HEK293 (cell line): ENCODE measurements around the gene MCHR1.
A peak's percentile ranks its signal among the peaks of the same experiment; 100 is the strongest.

Source experiments
- CTCF ChIA-PET: fragments of 350-600 bp; formaldehyde crosslinking; extraction: SDS; loops from one replicate; lab custom pipeline; 2021; ENCODE audit warnings: antibody characterized with exemption; lab: Yijun Ruan, JAX
- POLR2A ChIA-PET: fragments of 300-600 bp; formaldehyde crosslinking; extraction: SDS; loops from one replicate; lab custom pipeline; 2020; ENCODE audit warnings: antibody characterized with exemption, inconsistent platforms; lab: Yijun Ruan, JAX
- H3K27ac ChIP-seq: fragments of 200-500 bp; sonication (Bioruptor generic); 2 replicates; pipeline ENCODE4 v1.5.1; 2014; ENCODE audit warnings: low read depth, low read length, control low read depth, inconsistent platforms; ENCODE audit errors: extremely low read depth
- H3K36me3 ChIP-seq, 2 experiments: fragments of 200-500 bp in 1 of 2; sonication (Bioruptor generic) in 1 of 2; 1 replicate in 1 of 2; 2 replicates in 1 of 2; pipeline ENCODE4 v1.5.1; 2014 to 2017; ENCODE audit warnings: inconsistent platforms in 2 of 2, low read length in 2 of 2; ENCODE audit not compliant: control insufficient read depth in 2 of 2, insufficient read depth in 1 of 2
- H3K4me1 ChIP-seq: fragments of 200-500 bp; sonication (Bioruptor generic); 2 replicates; pipeline ENCODE4 v1.5.1; 2014; ENCODE audit warnings: mild to moderate bottlenecking, low read length, inconsistent platforms; ENCODE audit not compliant: control insufficient read depth, insufficient read depth
- H3K4me3 ChIP-seq: 2 replicates; pipeline ENCODE4 v1.5.1; 2011; ENCODE audit warnings: low read depth, mild to moderate bottlenecking, control low read depth, low read length, moderate library complexity
- H3K9me3 ChIP-seq: fragments of 200-500 bp; sonication (Bioruptor generic); 2 replicates; pipeline ENCODE4 v1.5.1; 2014; ENCODE audit warnings: low read depth, low read length, inconsistent platforms; ENCODE audit not compliant: control insufficient read depth, insufficient read depth
- MZF1 ChIP-seq: fragments of 450-650 bp; formaldehyde crosslinking; IDR thresholded peaks from 2 replicates; pipeline ENCODE4 v1.5.1; 2017; ENCODE audit warnings: missing biosample characterization, missing genetic modification characterization, borderline replicate concordance
- OVOL3 ChIP-seq: fragments of 450-650 bp; formaldehyde crosslinking; IDR thresholded peaks from 2 replicates; pipeline ENCODE4 v1.5.1; 2016; ENCODE audit warnings: missing biosample characterization, missing genetic modification characterization
- PRDM2 ChIP-seq: fragments of 450-650 bp; formaldehyde crosslinking; IDR thresholded peaks from 2 replicates; pipeline ENCODE4 v1.5.1; 2016; ENCODE audit warnings: missing biosample characterization, missing genetic modification characterization, borderline replicate concordance
- SCRT2 ChIP-seq: fragments of 450-650 bp; formaldehyde crosslinking; IDR thresholded peaks from 2 replicates; pipeline ENCODE4 v1.5.1; 2016; ENCODE audit warnings: missing biosample characterization, missing genetic modification characterization
- SP7 ChIP-seq: fragments of 450-650 bp; formaldehyde crosslinking; IDR thresholded peaks from 2 replicates; pipeline ENCODE4 v1.5.1; 2016; ENCODE audit warnings: missing biosample characterization, missing genetic modification characterization
- WT1 ChIP-seq: fragments of 450-650 bp; formaldehyde crosslinking; IDR thresholded peaks from 2 replicates; pipeline ENCODE4 v1.5.1; 2016; ENCODE audit warnings: missing biosample characterization, missing genetic modification characterization
- YY2 ChIP-seq: fragments of 450-650 bp; formaldehyde crosslinking; IDR thresholded peaks from 2 replicates; pipeline ENCODE4 v1.5.1; 2016; ENCODE audit warnings: missing biosample characterization, missing genetic modification characterization
- ZBTB20 ChIP-seq: fragments of 450-650 bp; formaldehyde crosslinking; IDR thresholded peaks from 2 replicates; pipeline ENCODE4 v1.5.1; 2016; ENCODE audit warnings: missing biosample characterization, missing genetic modification characterization
- ZFHX2 ChIP-seq: fragments of 450-650 bp; formaldehyde crosslinking; conservative IDR thresholded peaks from 2 replicates; pipeline ENCODE4 v1.5.1; 2016; ENCODE audit warnings: missing biosample characterization, missing genetic modification characterization
- ZNF311 ChIP-seq: fragments of 450-650 bp; formaldehyde crosslinking; IDR thresholded peaks from 2 replicates; pipeline ENCODE4 v1.5.1; 2017; ENCODE audit warnings: missing biosample characterization, missing genetic modification characterization, borderline replicate concordance
- ZNF394 ChIP-seq: fragments of 450-650 bp; formaldehyde crosslinking; IDR thresholded peaks from 2 replicates; pipeline ENCODE4 v1.5.1; 2016; ENCODE audit warnings: missing biosample characterization, missing genetic modification characterization, mild to moderate bottlenecking, moderate library complexity, borderline replicate concordance
- ZNF416 ChIP-seq: fragments of 450-650 bp; formaldehyde crosslinking; IDR thresholded peaks from 2 replicates; pipeline ENCODE4 v1.5.1; 2016; ENCODE audit warnings: missing biosample characterization, missing genetic modification characterization
- ZNF48 ChIP-seq: fragments of 450-650 bp; formaldehyde crosslinking; IDR thresholded peaks from 2 replicates; pipeline ENCODE4 v1.5.1; 2016; ENCODE audit warnings: missing biosample characterization, missing genetic modification characterization
- ZNF549 ChIP-seq: fragments of 450-650 bp; IDR thresholded peaks from 2 replicates; pipeline ENCODE4 v1.5.1; 2018; ENCODE audit warnings: missing biosample characterization, missing genetic modification characterization, mild to moderate bottlenecking, inconsistent platforms, moderate library complexity
- TF ChIP-seq, protein P1 (sequence below): fragments of 450-650 bp; formaldehyde crosslinking; IDR thresholded peaks from 2 replicates; pipeline ENCODE4 v1.5.1; 2016; ENCODE audit warnings: missing biosample characterization, missing genetic modification characterization, low read depth

The MCHR1 gene

GRCh38 chr22:40690370-40690769 lies 11.1 kb downstream of the MCHR1 start:
- POLR2A ChIA-PET: interaction anchor here (0.6 kb wide), 1 partner anchor 21 kb away, joined by 7 read pairs; no protein-coding TSS in a partner anchor
- Histone ChIP-seq H3K4me1 (no peaks in the 10 kb centered on the region), H3K9me3 (no peaks in the 10 kb centered on the region), H3K36me3 (no peaks in the 10 kb centered on the region), H3K27ac (no peak overlapping the region), H3K4me3 (no peak overlapping the region)
- CTCF ChIA-PET: interaction anchor here (0.5 to 0.7 kb wide), 2 partner anchors 24 to 79 kb away, joined by 3 read pairs; no protein-coding TSS in a partner anchor
- TF ChIP-seq ZNF394 (tag by site-specific recombination): peak; percentile 28; the same call in 1 of the 2 replicates
- TF ChIP-seq SCRT2 (tag by site-specific recombination): peak; percentile 44; the same call in 1 of the 2 replicates
- no peak for TF ChIP-seq PRDM2 (tag by site-specific recombination)

- ChIA-PET POLR2A (no interaction called here), CTCF (interaction anchor here (0.7 to 1.6 kb wide), 2 partner anchors 9 to 68 kb away, joined by 6 to 9 read pairs; no protein-coding TSS in a partner anchor)
- Histone ChIP-seq H3K9me3 (no peaks in the 10 kb centered on the region), H3K4me1 (no peaks in the 10 kb centered on the region), H3K4me3 (no peak overlapping the region), H3K36me3 (no peaks in the 10 kb centered on the region), H3K27ac (no peak overlapping the region)
- TF ChIP-seq YY2 (tag by site-specific recombination): no peak
- no peak for TF ChIP-seq SP7
- no peak for TF ChIP-seq ZNF311 (tag by site-specific recombination)
- no peak for TF ChIP-seq ZFHX2 (tag by site-specific recombination)
- TF ChIP-seq ZNF416 (tag by site-specific recombination): no peak
Measured at GRCh38 chr22:40691532-40691931, 12.2 kb downstream of the MCHR1 start.

GRCh38 chr22:40694411-40694810 lies 15.1 kb downstream of the MCHR1 start:
- H3K4me3 ChIP-seq: no peak overlapping the region
- TF ChIP-seq MZF1: 0 out of 2 replicates have a peak, but pooled peaks have one; percentile 21
- TF ChIP-seq ZBTB20 (tag by site-specific recombination): no peak
- H3K9me3 ChIP-seq: no peaks in the 10 kb centered on the region
- H3K4me1 ChIP-seq: no peaks in the 10 kb centered on the region
- no peak overlapping the region for H3K27ac ChIP-seq
- no peaks in the 10 kb centered on the region for H3K36me3 ChIP-seq
- CTCF ChIA-PET: interaction anchor here (0.6 to 2.5 kb wide), 6 partner anchors 9 to 396 kb away, joined by 3 to 13 read pairs (median 4); no protein-coding TSS in a partner anchor
- POLR2A ChIA-PET: interaction anchor here (1.0 kb wide), 1 partner anchor 11 kb away, joined by 3 read pairs; no protein-coding TSS in a partner anchor

- CTCF ChIA-PET: interaction anchor here (0.7 to 3.2 kb wide), 2 partner anchors 18 to 65 kb away, joined by 3 to 13 read pairs; partner anchors contain the start of gene MRTFA
- H3K4me1 ChIP-seq: no peaks in the 10 kb centered on the region
- TF ChIP-seq, protein P1, sequence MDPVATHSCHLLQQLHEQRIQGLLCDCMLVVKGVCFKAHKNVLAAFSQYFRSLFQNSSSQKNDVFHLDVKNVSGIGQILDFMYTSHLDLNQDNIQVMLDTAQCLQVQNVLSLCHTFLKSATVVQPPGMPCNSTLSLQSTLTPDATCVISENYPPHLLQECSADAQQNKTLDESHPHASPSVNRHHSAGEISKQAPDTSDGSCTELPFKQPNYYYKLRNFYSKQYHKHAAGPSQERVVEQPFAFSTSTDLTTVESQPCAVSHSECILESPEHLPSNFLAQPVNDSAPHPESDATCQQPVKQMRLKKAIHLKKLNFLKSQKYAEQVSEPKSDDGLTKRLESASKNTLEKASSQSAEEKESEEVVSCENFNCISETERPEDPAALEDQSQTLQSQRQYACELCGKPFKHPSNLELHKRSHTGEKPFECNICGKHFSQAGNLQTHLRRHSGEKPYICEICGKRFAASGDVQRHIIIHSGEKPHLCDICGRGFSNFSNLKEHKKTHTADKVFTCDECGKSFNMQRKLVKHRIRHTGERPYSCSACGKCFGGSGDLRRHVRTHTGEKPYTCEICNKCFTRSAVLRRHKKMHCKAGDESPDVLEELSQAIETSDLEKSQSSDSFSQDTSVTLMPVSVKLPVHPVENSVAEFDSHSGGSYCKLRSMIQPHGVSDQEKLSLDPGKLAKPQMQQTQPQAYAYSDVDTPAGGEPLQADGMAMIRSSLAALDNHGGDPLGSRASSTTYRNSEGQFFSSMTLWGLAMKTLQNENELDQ: 0 out of 2 replicates have a peak, but pooled peaks have one; percentile 59
- TF ChIP-seq ZNF48 (tag by site-specific recombination) (no peak), OVOL3 (tag by site-specific recombination) (no peak), WT1 (peak; percentile 65), ZNF549 (tag by site-specific recombination) (no peak)
- TF ChIP-seq, all 188 proteins: peak for 2
- no peaks in the 10 kb centered on the region for H3K36me3 ChIP-seq
- POLR2A ChIA-PET: interaction anchor here (0.6 to 1.6 kb wide), 3 partner anchors 10 to 1819 kb away, joined by 3 to 5 read pairs (median 4); no protein-coding TSS in a partner anchor
- no peak overlapping the region; the same call in 1 of the 2 replicates for H3K27ac ChIP-seq
- H3K9me3 ChIP-seq: no peaks in the 10 kb centered on the region
- H3K4me3 ChIP-seq: no peak overlapping the region
Measured at GRCh38 chr22:40701274-40701673, 22.0 kb downstream of the MCHR1 start.
